NCI-H2107 (cell line): ENCODE data around the gene PDE3A.

Experiments
- DNase-seq: peaks from one replicate; lab custom pipeline; 2025; lab: John Stamatoyannopoulos, UW

The PDE3A gene

GRCh38 chr12:20494851-20495250 is 126.5 kb downstream of the PDE3A start:
- no peak for DNase-seq

- no peak for DNase-seq
Measured at GRCh38 chr12:20495997-20496396, 127.7 kb downstream of the PDE3A start.

- no peak for DNase-seq
Measured at GRCh38 chr12:20497707-20498106, 129.4 kb downstream of the PDE3A start.

GRCh38 chr12:20501958-20502357 is 133.6 kb downstream of the PDE3A start:
- no peak for DNase-seq

GRCh38 chr12:20503858-20504257 is 135.5 kb downstream of the PDE3A start:
- DNase-seq: no peak

- DNase-seq: no peak
Measured at GRCh38 chr12:20505056-20505455, 136.7 kb downstream of the PDE3A start.

GRCh38 chr12:20507056-20507455 is 138.7 kb downstream of the PDE3A start:
- DNase-seq: no peak

- no peak for DNase-seq
Measured at GRCh38 chr12:20507711-20508110, 139.4 kb downstream of the PDE3A start.

GRCh38 chr12:20508359-20508758 is 140.0 kb downstream of the PDE3A start:
- DNase-seq: no peak

GRCh38 chr12:20508962-20509361 is 140.6 kb downstream of the PDE3A start:
- no peak for DNase-seq

GRCh38 chr12:20510811-20511210 is 142.5 kb downstream of the PDE3A start:
- DNase-seq: no peak

GRCh38 chr12:20513189-20513588 is 144.9 kb downstream of the PDE3A start:
- no peak for DNase-seq

GRCh38 chr12:20514598-20514997 is 146.3 kb downstream of the PDE3A start:
- DNase-seq: no peak

GRCh38 chr12:20520532-20520931 is 152.2 kb downstream of the PDE3A start:
- DNase-seq: no peak

- DNase-seq: no peak
Measured at GRCh38 chr12:20523658-20524057, 155.3 kb downstream of the PDE3A start.

- DNase-seq: no peak
Measured at GRCh38 chr12:20524113-20524512, 155.8 kb downstream of the PDE3A start.

- no peak for DNase-seq
Measured at GRCh38 chr12:20525064-20525610, 156.8 kb downstream of the PDE3A start.

- DNase-seq: no peak
Measured at GRCh38 chr12:20527417-20528163, 159.3 kb downstream of the PDE3A start.

- DNase-seq: no peak
Measured at GRCh38 chr12:20528208-20528607, 159.9 kb downstream of the PDE3A start.

GRCh38 chr12:20546267-20546666 is 177.9 kb downstream of the PDE3A start:
- DNase-seq: no peak

GRCh38 chr12:20547816-20548575 is 179.7 kb downstream of the PDE3A start:
- DNase-seq: no peak

GRCh38 chr12:20548611-20549010 is 180.3 kb downstream of the PDE3A start:
- no peak for DNase-seq

- no peak for DNase-seq
Measured at GRCh38 chr12:20549108-20549719, 180.9 kb downstream of the PDE3A start.
